ENCODE results near the gene RHBDL3.
"Not testable (repeated sequence)": the region's sequence is repeated elsewhere in the genome, so short reads cannot be mapped to it uniquely, and the experiment has no call there.

DNA sequence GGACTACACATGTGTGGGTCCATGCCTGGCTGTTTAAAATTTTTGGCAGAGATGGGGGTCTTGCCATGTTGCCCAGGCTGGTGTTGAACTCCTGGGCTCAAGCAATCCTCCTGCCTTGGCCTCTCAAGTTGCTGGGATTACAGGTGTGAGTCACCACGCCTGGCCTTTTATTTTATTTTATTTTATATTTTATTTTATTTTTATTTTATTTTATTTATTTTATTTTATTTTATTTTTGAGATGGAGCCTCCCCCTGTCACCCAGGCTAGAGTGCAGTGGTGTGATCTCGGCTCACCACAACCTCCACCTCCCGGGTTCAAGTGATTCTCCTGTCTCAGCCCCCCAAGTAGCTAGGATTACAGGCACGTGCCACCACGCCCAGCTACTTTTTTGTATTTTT lies 51.0 kb downstream of the RHBDL3 start:
- TF ChIP-seq BCL11A (IDR thresholded peaks at IDR 0.05; ENCODE audit: low read depth, low read length); CREB1 (IDR thresholded peaks at IDR 0.05; ENCODE audit: low read depth): not testable (repeated sequence)
